Stimulated activated CD4-positive, alpha-beta T cell treated with anti-CD3 and anti-CD28 coated beads, Interleukin-1b, Interleukin-23, amount 100 ng/mL, for 48 hours (primary cell): Measurements from ENCODE around the gene GPNMB.
"Not testable (repeated sequence)": the region's sequence is repeated elsewhere in the genome, so short reads cannot be mapped to it uniquely, and the experiment has no call there.

ENCODE experiments used
- DNase-seq: peaks from one replicate; pipeline ENCODE4 v3.0.0-alpha.2; 2020

GPNMB gene

DNA sequence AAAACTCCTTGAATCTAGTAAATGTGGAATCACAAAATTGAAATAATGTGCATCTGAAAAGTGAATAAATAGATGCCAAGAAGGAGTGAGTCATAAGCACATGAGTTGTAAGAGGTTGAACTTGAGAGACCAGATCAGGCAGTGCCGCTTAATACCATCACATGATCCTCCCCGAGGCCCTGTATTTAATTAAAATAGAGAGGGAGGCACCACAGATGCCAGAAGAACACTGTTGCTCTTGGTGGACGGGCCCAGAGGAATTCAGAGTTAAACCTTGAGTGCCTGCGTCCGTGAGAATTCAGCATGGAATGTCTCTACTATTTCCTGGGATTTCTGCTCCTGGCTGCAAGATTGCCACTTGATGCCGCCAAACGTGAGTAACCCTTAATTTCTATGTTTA is at the start of gene GPNMB:
TSS of gene GPNMB (plus strand) at position 221 of the 400 bp plus-strand sequence. CDS start at position 304, 83 bp downstream.
- DNase-seq, result no peak

DNA sequence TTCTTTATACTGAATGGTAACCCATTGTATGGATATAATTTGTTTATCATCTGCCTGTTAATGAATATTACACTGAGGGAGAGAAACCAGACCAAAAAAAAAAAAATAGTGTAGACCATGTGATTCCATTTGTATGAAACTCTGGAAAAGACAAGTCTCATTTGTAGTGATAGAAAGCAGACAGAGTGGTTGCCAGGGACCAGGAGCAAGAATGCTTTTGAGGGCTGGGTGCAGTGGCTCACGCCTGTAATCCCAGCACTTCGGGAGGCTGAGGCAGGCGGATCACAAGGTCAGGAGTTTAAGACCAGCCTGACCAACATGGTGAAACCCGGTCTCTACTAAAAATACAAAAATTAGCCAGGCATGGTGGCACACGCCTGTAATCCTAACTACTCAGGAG is 48.8 kb upstream of the GPNMB start:
- DNase-seq, result not testable (repeated sequence)

DNA sequence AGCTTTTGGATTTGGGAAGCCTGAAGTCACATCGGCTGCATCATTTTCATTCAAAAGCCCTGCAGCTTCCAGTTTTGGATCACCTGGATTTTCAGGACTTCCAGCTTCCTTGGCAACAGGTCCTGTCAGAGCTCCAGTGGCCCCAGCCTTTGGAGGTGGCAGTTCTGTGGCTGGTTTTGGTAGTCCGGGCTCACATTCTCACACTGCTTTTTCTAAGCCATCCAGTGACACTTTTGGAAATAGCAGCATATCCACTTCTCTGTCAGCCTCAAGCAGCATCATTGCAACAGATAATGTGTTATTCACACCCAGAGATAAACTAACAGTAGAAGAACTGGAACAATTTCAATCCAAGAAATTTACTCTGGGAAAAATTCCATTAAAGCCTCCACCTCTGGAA is 46.2 kb upstream of the GPNMB start:
- no peak for DNase-seq

DNA sequence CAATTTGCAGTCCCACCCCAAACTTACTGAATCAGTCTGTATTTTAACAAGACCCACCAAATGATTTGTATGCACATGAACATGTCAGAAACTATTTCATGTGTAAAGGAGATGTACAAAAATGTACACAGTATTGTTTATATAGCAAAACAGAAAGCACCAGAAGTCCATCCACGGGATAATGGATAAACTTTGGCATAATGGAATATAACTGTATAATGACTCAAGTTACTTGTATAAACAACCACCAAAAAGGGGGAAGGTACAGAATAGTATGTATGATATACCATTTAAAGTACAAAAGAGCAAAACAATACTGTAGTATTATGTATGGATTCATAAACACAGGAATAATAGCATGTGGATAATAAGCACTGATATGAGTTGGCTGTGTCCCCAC is 42.3 kb upstream of the GPNMB start:
- DNase-seq, result no peak

DNA sequence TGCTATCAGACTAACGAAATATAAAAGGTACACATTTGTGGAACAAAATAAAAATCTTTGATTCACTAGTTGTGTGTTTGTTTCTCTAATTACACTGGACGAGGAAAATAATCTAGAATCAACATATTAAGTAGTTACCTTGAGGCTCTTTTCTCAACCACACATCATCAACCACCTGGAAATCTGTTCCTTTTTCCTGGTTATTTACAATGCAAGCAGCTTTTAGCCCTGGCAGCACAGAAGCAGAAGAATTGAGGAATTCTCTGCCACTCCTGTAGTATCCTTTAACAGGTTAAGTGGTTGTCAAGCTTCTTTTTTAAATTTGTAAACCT is 41.0 kb upstream of the GPNMB start:
- no peak for DNase-seq

DNA sequence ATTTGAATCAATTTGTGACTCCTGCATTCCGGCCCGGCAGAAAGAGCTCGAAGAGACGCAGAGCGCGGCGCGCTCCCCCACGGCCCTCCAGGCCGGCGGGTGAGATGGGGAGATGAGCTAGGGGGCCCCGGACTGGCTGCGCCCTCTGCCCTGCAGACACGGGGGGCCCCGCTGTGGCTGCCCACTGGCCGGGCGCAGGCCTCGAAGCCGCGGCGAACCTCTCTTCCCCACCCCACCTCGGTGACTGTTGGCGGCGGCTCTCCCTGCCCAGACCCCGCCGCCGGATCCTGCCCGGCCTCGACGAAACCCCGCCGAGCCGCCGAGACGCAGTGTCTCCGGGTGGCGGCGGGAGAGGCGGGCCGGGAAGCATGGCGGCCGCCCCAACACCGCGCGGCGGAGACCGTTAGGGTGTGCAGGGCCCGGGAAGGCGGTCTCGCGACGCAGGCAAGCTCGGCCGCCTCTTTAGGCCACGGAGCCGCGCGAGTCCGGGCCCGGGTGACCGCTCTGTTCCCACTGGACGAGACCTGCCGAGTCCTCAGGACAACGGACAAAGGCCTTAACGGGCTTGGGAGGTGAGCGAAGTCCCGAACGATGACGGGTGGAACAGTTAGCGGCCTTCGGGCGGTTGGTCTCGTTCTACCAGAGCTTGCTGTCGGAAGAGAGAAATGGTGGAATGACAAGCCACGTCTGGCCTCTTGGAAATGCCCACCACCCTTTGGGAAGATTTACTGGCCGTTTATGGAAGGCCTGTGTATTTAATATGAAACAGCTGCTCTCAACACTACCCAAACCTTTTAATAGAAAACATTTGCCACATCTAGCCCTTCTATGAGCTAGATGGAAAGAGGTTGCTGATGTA is 40.4 kb upstream of the GPNMB start:
- no peak for DNase-seq

DNA sequence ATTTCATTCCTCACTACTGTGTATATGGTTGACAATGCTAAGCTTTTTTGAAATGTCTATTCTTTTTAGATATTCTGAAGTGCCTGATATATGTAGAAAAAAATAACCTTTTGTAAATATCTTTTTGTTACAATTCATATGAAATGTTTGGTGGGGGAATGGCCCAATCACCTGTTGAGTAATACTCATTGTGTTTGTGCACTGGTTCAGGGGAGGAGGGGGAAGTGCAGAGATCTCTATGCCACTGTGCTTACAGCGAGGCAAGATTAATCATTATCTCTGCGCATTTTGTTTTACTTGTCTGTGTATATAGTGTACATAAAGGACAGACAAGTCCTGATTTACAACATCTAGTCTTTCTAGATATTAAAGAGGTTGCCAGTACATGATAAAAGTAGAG is 39.6 kb upstream of the GPNMB start:
- DNase-seq, result no peak

DNA sequence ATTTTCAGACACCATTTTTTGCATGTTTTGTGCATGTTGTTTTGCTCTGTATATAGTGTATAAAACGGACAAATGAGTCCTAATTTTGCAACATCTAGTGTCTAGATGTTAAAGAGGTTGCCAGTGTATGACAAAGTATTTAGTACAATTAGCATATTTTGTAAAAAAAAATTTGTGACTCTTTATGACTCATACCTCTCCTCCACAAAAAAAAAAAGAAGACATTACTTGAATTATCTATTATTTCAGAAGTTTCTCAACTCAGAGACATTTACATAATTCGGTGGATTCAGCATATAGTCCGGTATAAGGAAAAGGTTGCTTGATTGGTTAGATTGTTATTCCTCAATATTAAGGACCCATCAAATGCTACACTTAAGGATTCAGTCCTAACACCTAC is 38.7 kb upstream of the GPNMB start:
- DNase-seq, result no peak

DNA sequence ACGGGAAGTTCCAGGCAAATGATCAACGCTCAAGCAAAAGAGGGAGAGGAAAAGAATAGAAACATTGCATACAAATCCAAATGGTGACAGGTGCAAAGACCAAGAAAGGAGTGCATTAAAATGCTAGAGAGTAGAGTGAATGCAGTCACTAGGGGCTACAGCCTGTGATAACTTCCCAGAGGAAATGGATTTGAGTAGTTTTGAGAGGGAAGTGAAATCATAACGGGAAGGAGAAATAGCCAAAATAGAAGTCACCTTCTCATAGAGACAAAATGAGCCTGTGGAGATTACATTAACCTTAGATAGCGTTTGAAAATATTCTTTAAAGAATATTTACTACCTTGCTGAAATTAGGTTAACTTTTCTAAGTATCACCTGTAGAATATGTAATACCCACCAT is 38.3 kb upstream of the GPNMB start:
- no peak for DNase-seq

DNA sequence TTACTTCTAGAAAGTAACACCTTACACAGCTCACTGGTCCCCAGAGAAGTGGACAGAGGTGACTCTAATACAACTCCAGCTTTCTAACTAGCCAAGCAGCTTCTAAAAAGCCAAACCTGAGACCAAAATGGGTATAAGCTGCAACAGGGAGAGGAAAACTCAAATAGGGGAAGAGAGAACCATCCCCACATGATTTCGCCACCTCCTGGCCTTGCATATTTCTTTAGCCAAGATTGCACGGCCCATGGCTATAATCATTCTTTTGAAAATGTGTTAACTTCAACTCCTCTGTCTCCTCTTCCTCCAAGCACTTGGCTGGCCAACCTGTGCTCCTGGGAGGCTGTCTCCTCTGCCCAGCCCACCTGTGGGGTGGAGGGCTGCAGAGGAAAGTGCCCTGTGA is 36.1 kb upstream of the GPNMB start:
- DNase-seq, result no peak

DNA sequence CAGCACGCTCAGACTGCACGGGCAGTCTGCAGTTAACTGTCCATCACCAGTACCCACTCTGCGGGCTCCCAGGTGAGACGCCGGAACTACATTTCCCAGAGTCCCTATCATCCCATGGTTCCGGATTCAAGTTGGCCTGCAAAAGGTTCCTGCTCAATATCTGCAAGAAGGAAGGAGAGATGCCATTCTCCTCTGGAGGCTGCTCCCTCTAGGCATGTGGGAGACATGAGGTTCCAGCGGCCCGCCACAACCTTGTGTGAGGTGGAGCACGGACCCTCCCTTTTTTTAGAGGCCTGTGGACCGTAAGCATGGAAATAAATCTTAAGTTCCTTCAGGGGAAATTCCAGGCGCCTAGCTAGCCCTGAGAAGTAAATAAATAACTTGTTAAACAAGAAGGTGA is 35.0 kb upstream of the GPNMB start:
- DNase-seq, result no peak

DNA sequence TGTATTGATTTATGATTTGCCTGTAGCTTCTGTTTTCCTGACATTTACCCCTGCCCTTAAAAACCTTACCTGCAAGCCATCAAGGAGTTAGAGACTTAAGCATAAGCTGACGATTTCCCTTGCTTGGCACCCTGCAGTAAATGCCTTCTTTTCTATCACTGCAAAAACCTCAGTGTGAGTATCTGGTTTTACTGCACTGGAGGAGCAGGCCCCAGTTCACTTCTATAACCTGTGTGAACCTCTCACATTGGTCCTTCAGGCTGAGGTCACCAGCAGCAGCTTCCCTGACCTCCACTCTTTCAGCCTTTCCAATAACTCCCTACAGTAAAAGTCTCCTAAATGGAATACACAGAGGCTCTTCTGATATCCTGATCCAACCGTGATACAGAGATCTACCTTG is 34.2 kb upstream of the GPNMB start:
- no peak for DNase-seq

DNA sequence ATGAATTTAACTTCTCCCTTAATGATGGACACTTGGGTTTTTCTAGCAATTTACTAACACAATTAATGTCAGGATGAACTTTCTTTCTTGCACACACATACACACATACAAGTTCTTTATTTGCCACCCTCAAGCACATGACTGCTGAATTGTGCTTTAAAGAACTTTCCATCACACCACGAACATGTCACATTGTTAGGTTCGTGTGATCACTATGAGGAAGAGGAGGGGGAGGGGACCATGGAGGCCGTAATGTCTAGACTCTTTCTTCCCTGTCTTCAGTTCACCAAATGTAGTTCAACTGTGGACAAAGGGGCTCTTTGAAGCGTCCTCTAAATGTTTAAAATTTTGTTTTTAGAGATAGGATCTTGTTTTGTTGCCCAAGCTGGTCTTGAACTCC is 33.7 kb upstream of the GPNMB start:
- DNase-seq, result no peak

DNA sequence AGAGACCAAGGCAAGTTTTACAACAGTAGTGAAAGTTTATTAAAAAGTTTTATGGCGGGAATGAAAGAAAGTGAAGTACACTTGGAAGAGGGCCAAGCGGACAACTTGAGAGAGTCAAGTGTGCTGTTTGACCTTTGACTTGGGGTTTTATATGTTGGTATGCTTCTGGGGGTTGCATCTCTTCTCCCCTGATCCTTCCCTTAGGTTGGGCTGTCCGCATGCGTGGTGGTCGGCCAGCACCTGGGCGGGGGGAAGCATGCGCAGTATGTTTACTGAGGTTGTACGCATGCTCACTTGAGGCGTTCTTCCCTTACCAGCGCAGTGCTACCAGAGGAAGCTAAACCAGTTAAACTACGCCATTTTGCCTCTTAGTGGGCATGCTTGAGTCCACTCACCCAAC is 32.8 kb upstream of the GPNMB start:
- no peak for DNase-seq

DNA sequence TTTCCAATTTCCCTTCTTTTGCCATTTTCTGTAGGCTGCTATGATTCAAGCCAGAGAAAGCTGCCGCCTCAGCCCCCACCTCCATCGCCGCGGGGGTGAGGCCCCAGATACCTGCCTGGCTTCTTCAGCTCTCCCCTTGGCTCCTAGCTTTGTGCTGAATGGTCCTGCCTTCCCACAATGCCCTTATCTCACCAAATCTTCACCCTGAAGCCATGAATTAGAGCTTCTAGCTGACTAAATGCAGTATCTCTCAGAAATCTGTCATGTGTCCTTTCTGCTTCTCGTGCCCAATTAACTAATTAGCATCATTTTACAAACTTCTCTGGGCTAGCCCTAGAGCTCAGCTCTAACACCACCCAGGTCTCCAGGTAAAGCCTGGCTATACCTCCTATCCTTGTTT is 32.2 kb upstream of the GPNMB start:
- DNase-seq, result no peak

DNA sequence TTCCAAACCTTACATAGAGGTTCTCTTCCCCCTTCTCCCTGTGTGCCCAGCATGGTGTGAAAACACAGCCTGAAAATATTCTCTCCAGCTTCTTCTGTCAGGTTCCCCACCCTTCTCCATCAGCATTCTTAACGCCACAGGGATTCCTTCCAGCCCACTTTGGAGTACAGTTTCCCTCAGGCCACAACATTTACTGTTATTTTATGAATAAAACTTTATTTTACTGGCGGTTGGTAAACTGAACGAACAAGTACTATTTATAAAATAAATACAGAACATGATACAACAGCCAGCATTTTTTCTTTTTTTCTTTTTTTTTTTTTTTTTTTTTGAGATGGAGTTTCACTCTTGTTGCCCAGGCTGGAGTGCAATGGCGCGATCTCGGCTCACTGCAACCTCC is 31.6 kb upstream of the GPNMB start:
- no peak for DNase-seq

DNA sequence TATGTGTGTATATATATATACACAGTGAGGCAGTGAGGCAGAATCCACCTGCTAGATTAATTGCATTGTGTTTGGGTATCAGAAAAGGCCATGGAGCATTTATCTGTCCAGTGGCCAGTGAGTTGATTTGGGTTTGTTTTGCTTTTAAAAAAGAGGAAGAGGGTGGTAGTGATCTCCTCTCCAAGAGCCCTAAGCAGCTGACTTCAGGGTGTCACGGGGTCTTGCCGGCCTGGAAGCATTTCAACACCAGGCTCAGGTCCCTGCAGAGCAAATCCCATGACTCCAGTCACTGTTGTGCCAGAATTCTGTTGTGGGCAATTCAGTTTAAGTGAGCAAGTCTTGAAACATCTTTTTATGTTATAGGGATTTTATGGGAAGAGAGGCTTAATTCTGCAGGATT is 30.6 kb upstream of the GPNMB start:
- no peak for DNase-seq

DNA sequence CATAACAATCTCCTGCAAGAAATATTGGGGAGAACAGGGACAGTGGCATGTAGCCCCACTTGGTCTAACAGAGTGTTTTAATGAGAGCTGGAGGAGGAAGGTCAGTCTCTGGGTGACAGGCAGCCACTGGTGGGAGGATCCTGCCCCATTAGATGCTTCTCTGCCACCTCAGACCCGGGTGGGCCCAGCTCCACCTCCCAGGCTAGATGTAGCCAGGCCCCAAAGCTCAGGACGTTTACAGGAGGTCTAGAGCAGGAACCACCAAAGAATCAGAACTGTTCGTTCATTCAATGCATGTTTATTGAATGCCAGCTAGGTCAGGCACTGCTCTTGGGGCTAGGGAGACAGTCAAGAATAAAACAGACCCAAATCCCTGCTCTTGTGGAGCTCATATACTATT is 28.4 kb upstream of the GPNMB start:
- no peak for DNase-seq

DNA sequence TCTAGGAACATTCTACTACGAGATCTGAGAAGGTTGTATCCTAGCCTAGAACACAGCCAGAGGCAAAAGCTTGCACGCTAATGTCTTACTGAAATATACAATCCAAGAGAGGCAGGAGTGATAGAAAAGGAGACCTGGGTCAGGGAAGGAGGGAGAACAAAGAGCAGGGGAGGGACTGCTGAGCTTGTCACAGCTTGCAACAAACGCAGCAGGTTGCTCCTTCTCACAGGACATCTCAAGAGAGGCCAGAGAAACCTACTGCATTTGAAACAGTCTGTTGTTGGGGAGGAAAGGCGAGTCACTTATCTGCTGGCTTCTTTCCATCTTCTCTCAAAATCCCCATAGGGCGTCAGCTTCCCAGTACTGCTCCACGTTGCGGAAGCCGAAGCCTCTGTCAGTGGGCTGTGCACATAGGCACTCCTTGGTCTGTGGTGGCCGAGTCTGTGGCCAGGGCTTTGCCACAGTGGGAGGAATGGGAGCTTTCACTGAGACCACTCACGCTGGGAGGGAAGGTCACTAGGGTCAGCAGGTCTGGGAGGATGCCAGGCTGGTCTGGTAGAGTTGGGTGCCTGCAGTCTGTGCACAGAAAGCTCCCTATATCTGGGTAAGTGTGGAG is 25.8 kb upstream of the GPNMB start:
- DNase-seq, result no peak

DNA sequence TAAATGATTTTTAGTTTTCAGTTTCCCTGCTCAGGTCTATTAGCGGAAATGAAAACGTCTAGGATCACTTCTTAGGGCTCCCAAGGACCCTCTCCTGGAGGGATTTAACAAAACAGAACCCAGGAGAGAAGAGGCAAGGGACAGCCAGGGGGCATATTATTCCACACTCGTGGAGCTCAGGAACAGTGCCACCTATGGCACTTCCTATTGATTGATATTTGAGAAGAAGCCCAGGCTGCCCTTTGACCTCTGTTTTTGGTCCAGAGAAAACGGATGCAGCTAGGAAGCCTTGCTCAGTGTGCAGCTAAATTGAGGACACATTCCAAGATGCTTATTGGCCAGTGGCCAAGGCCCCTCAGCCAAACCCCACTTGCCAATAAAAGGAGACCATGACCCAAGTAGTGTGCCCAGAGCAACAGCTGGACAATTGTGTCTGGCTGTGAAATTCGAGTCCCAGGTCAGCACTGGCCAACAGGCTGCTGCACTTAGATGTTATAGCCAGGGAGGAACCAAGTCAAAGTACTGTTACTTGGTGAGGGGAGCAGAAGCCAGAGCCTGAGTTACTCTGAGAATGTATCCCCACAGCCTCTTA is 24.0 kb upstream of the GPNMB start:
- no peak for DNase-seq

DNA sequence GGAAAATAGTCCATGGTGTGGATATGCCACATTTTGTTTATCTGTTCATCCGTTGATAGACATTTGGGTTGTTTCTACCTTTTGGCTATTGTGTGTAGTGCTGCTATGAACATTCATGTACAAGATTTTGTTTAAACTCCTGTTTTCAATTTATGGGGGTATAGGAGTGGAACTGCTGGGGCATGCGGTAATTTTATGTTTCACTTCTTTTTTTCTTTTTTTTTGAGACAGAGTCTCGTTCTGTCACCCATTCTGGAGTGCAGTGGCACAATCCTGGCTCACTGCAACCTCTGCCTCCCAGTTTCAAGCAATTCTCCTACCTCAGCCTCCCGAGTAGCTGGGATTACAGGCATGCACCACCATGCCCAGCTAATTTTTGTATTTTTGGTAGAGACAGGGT is 22.2 kb upstream of the GPNMB start:
- DNase-seq, result not testable (repeated sequence)

DNA sequence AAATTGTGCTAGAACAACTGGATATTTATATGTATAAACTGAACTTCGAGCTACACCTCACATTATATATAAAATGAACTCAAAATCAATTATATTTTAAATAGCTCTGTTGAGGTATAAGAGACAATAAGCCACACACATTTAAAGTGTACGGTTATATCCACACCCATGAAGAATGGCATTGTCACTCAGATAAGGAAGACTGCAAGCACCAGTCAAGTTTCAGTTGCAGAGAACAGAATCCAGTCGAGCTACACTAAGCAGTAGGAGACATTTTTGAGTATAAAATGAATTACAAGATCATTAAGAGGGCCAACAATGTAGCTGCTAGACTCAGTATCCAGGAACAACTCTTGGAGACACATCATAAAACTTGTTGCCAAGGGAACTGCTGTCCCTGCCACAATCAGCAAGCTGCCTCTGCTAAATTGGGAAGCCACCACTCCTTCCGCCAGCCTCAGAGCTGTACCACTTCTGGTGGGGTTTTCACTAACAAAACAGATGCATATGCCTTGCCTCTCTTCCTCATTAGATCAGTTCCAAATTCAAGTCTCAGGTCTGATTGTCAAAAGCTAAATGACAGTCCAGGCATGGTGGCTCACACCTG is 19.6 kb upstream of the GPNMB start:
- no peak for DNase-seq

DNA sequence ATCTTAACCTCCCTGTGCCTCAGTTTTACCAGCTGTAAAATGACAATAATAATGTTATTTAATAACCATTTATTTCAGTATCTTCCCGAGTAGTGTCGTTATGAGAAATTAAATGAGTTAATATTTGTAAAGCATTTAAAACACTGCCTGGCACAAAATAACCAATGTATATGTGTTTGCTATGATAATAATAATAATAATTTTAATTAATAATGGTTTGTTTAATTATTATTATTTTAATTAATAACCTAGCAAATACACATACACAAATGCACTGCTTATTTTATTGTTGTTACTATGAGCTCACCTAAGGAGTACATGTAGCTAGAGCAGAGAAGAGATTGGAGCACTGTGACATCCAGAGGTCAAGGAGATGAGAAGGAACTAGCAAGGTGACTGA is 18.2 kb upstream of the GPNMB start:
- no peak for DNase-seq

DNA sequence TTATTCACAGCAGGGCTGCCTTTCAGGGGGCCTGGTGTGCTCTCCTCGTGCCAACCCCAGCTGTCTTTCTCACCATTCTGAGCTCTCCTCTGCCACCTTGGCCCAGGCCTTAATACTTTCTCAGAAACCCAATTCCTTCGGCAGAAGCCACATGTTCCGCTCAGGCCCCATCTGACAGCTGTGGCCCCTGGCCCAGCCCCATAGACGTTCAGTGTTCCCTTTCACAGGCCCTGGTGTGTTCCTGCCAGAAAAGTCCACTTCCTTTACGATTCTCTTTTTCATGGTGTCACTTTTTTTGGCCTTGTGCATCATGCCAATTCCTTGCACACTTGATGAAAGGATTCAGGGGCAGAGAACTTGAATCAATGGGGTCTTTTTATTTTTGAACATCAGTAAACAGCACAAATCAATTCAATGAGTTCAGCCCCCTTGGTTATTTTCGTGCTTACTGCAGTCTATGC is 15.9 kb upstream of the GPNMB start:
- DNase-seq, result no peak
